Fibroblast of the aortic adventitia (primary cell): ENCODE measurements around the gene PTPN3. TPM values are rescaled to one million over a fixed set of nuclear protein-coding genes. Genes with fewer than 3 reads are reported as not detected.

Source experiments
- DNase-seq: peaks from one replicate; pipeline ENCODE4 v3.0.0-alpha.2; 2010; ENCODE audit warnings: low read depth
- H3K4me3 ChIP-seq: 2 replicates; pipeline ENCODE4 v1.5.1; 2011; ENCODE audit warnings: low read depth, mild to moderate bottlenecking, control low read depth, low read length, moderate library complexity
- CTCF ChIP-seq: IDR thresholded peaks from 2 replicates; pipeline ENCODE4 v1.5.1; 2011; ENCODE audit warnings: mild to moderate bottlenecking, low read length, control low read depth, inconsistent platforms; ENCODE audit not compliant: insufficient read depth
- total RNA-seq: library from RNA; depleted of rRNA; stranded (reverse); fragments of >200 nt; gene quantifications from 2 replicates; pipeline ENCODE4 v1.2.3, GENCODE V29; 2012; ENCODE audit warnings: low replicate concordance

Gene PTPN3
- total RNA-seq, 1 donor = 0.99 TPM

GRCh38 chr9:109483744-109484429 lies 14.2 kb downstream of the PTPN3 start:
- no peak overlapping the region for H3K4me3 ChIP-seq
- TF ChIP-seq CTCF = no peak
- no peak for DNase-seq

- no peak overlapping the region for H3K4me3 ChIP-seq
- no peak for TF ChIP-seq CTCF
- DNase-seq = no peak
Observed at GRCh38 chr9:109482391-109482916, 15.7 kb downstream of the PTPN3 start.

GRCh38 chr9:109481856-109482255 lies 16.3 kb downstream of the PTPN3 start:
- TF ChIP-seq CTCF = no peak
- no peak overlapping the region for H3K4me3 ChIP-seq
- DNase-seq = no peak

GRCh38 chr9:109479822-109480221 lies 18.3 kb downstream of the PTPN3 start:
- no peak for TF ChIP-seq CTCF
- H3K4me3 ChIP-seq = no peak overlapping the region
- no peak for DNase-seq

- H3K4me3 ChIP-seq = no peak overlapping the region
- no peak for DNase-seq
- no peak for TF ChIP-seq CTCF
Observed at GRCh38 chr9:109478665-109479380, 19.3 kb downstream of the PTPN3 start.

- no peak for TF ChIP-seq CTCF
- no peak overlapping the region for H3K4me3 ChIP-seq
- no peak for DNase-seq
Observed at GRCh38 chr9:109478051-109478563, 20.0 kb downstream of the PTPN3 start.
